ENCODE results near the gene CD69. TPM values are rescaled to one million over a fixed set of nuclear protein-coding genes. Genes with fewer than 3 reads are reported as not detected.

The CD69 gene
- total and polyA plus RNA-seq, 2 experiments from 2014 or later, result not detected

DNA sequence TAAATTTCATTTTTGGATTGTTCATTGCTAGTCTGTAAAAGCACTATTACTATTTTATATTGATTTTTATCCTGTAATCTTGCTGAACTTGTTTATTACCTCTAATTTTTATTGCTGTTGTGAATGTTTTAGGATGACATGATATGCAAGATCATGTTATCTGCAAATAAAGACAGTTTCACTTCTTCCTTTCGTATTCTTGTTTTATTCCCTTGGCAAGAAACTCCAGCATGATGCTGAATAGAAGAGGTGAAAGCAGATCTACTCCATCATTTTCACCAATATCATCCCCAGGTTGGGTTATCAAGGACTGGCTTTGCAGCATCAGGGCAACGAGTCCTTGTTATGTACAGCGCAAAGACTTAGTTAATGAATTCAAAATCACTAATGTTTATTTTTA is 25.1 kb downstream of the CD69 start:
- no peaks in the 10 kb centered on the region for H3F3A ChIP-seq (ENCODE audit: insufficient read depth)
- no peaks in the 10 kb centered on the region for H3K36me3 ChIP-seq (ENCODE audit: low read depth)
- H2AFZ ChIP-seq, result no peak overlapping the region
- no peak for DNase-seq
- in situ Hi-C loops (cut with MboI), result no loop called here
- TF ChIP-seq EZH2 (IDR thresholded peaks at IDR 0.05; ENCODE audit: insufficient read depth, poor library complexity, severe bottlenecking), result no peak
- no peak for TF ChIP-seq EZH2phosphoT487 (IDR thresholded peaks at IDR 0.05; ENCODE audit: insufficient read depth, low read depth)
- 76 to 88% methylated on average over 3 of the region's 3 CpGs for WGBS, 2 experiments (ENCODE audit: low coverage in 1 of 2, low lambda C conversion rate in 2 of 2, missing lambda C conversion rate in 2 of 2)
- H4K20me1 ChIP-seq (ENCODE audit: insufficient read depth), result no peaks in the 10 kb centered on the region
- H3K27me3 ChIP-seq (replicated peaks; ENCODE audit: insufficient read depth), result peaks cover 10% of the 10 kb centered on the region; the same call in 1 of the 2 replicates
- no peaks in the 10 kb centered on the region for H3K4me1 ChIP-seq (ENCODE audit: insufficient read depth)
- no peak overlapping the region for H3K9ac ChIP-seq
- no peaks in the 10 kb centered on the region for H3K79me2 ChIP-seq (ENCODE audit: insufficient read depth)
- no peak overlapping the region for H3K27ac ChIP-seq
- H3K9me3 ChIP-seq (ENCODE audit: low read depth), result no peaks in the 10 kb centered on the region
- no peaks in the 10 kb centered on the region for H3K9me2 ChIP-seq (ENCODE audit: insufficient read depth)
- no peak overlapping the region for H3K4me3 ChIP-seq
- H3K4me2 ChIP-seq (ENCODE audit: unreplicated experiment), result no peak overlapping the region

DNA sequence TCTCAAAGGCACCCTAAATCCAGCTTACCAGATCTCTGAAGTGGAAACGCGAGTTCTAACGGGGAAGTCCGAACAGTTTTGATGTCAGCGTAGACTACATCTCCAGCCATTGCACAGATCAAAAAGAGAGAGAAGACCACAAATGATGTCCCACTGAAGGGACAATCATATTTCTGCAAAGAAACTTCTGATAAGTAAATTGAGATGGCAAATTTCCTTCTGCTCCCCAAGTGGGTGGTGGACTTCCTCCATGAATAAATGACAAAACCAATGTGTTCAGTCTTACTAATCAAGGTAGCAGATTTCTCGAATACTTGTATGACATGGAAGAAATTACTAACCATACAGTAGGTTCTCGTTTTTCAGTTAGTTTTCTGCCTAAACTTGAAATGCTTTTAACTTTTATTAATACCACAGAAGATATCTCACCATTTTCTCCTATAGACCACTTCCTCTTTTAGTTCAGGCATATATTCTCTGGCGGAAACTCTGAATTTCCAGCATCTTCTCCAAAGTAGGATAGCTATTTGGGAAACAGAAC is 27.7 kb downstream of the CD69 start, which contains the start of gene CLECL1:
CLECL1 (minus strand) TSS at position 177 of the 541 bp plus-strand sequence.
- Histone ChIP-seq H3K9me3 (ENCODE audit: low read depth) (no peaks in the 10 kb centered on the region), H3K4me1 (ENCODE audit: insufficient read depth) (no peaks in the 10 kb centered on the region), H3K36me3 (ENCODE audit: low read depth) (no peaks in the 10 kb centered on the region), H3K4me2 (ENCODE audit: unreplicated experiment) (no peak within 1 kb of the TSS), H3F3A (ENCODE audit: insufficient read depth) (no peaks in the 10 kb centered on the region), H3K9me2 (ENCODE audit: insufficient read depth) (no peaks in the 10 kb centered on the region), H3K79me2 (ENCODE audit: insufficient read depth) (no peaks in the 10 kb centered on the region), H3K27me3 (replicated peaks; ENCODE audit: insufficient read depth) (peaks cover 10% of the 10 kb centered on the region), H3K27ac (no peak within 1 kb of the TSS), H4K20me1 (ENCODE audit: insufficient read depth) (no peaks in the 10 kb centered on the region), H2AFZ (no peak within 1 kb of the TSS), H3K4me3 (no peak within 1 kb of the TSS), H3K9ac (no peak within 1 kb of the TSS)
- WGBS, 2 experiments (ENCODE audit: low coverage in 1 of 2, low lambda C conversion rate in 2 of 2, missing lambda C conversion rate in 2 of 2), result 63% methylated on average over 8 of the region's 8 CpGs
- DNase-seq, result no peak
- TF ChIP-seq EZH2 (IDR thresholded peaks at IDR 0.05; ENCODE audit: insufficient read depth, poor library complexity, severe bottlenecking) (no peak), EZH2phosphoT487 (IDR thresholded peaks at IDR 0.05; ENCODE audit: insufficient read depth, low read depth) (no peak)
- in situ Hi-C loops (cut with MboI), result no loop called here

DNA sequence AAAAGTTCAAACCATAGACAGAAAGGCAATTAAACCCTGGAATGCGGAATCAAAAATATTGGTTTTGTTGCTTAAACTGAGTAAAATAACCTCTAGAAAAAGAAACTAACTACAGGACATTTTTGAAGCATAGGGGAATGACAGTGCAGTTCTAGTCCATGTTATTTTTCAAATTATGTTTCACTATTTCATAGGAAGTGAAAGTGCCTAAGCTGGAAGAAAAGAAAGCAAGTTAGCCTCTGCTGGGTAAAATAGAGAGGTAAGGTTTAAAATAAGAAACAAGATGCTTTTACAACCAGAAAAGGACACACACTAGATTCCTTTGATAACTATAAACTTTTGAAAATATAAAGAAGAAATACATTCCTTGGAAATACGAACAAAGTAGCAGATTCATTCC is 28.9 kb downstream of the CD69 start:
- Histone ChIP-seq H3K4me1 (ENCODE audit: insufficient read depth) (no peaks in the 10 kb centered on the region), H2AFZ (no peak overlapping the region), H3K9me2 (ENCODE audit: insufficient read depth) (no peaks in the 10 kb centered on the region), H3K36me3 (ENCODE audit: low read depth) (no peaks in the 10 kb centered on the region), H3F3A (ENCODE audit: insufficient read depth) (no peaks in the 10 kb centered on the region), H3K4me3 (no peak overlapping the region), H3K4me2 (ENCODE audit: unreplicated experiment) (no peak overlapping the region), H3K27me3 (replicated peaks; ENCODE audit: insufficient read depth) (peaks cover 10% of the 10 kb centered on the region), H4K20me1 (ENCODE audit: insufficient read depth) (no peaks in the 10 kb centered on the region), H3K27ac (no peak overlapping the region), H3K9ac (no peak overlapping the region), H3K9me3 (ENCODE audit: low read depth) (no peaks in the 10 kb centered on the region), H3K79me2 (ENCODE audit: insufficient read depth) (no peaks in the 10 kb centered on the region)
- 50 to 53% methylated on average over 2 of the region's 2 CpGs for WGBS, 2 experiments (ENCODE audit: low coverage in 1 of 2, low lambda C conversion rate in 2 of 2, missing lambda C conversion rate in 2 of 2)
- DNase-seq, result no peak
- in situ Hi-C loops (cut with MboI), result no loop called here
- no peak for TF ChIP-seq EZH2phosphoT487 (IDR thresholded peaks at IDR 0.05; ENCODE audit: insufficient read depth, low read depth)

DNA sequence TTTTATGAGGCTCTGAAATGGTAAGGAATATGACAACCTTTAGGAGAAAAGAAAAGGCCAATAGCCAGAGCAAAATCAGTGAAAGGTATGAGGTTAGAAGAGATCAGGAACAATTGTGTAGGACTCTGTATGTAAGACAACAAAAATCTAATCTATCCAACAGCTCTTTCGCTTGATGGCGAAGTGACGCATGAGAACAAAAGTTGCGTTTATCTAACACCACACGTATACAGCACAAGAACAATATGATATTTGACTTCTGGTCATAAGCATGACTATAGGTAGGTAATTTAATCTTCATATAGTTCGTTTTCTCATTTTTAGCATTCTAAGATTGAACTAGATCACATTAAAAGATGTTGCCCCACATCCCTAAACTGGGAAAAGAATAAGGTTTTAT is 29.3 kb downstream of the CD69 start:
- H3K9ac ChIP-seq, result no peak overlapping the region
- no peaks in the 10 kb centered on the region for H3K9me3 ChIP-seq (ENCODE audit: low read depth)
- H4K20me1 ChIP-seq (ENCODE audit: insufficient read depth), result no peaks in the 10 kb centered on the region
- H3K27ac ChIP-seq, result no peak overlapping the region
- H2AFZ ChIP-seq, result no peak overlapping the region
- H3F3A ChIP-seq (ENCODE audit: insufficient read depth), result no peaks in the 10 kb centered on the region
- 62 to 65% methylated on average over 6 of the region's 6 CpGs for WGBS, 2 experiments (ENCODE audit: low coverage in 1 of 2, low lambda C conversion rate in 2 of 2, missing lambda C conversion rate in 2 of 2)
- H3K36me3 ChIP-seq (ENCODE audit: low read depth), result no peaks in the 10 kb centered on the region
- TF ChIP-seq EZH2 (IDR thresholded peaks at IDR 0.05; ENCODE audit: insufficient read depth, poor library complexity, severe bottlenecking), result no peak
- no peak for TF ChIP-seq EZH2phosphoT487 (IDR thresholded peaks at IDR 0.05; ENCODE audit: insufficient read depth, low read depth)
- in situ Hi-C loops (cut with MboI), result no loop called here
- no peaks in the 10 kb centered on the region for H3K9me2 ChIP-seq (ENCODE audit: insufficient read depth)
- no peaks in the 10 kb centered on the region for H3K4me1 ChIP-seq (ENCODE audit: insufficient read depth)
- peaks cover 10% of the 10 kb centered on the region for H3K27me3 ChIP-seq (replicated peaks; ENCODE audit: insufficient read depth)
- no peak overlapping the region for H3K4me3 ChIP-seq
- DNase-seq, result no peak
- no peaks in the 10 kb centered on the region for H3K79me2 ChIP-seq (ENCODE audit: insufficient read depth)
- no peak overlapping the region for H3K4me2 ChIP-seq (ENCODE audit: unreplicated experiment)

DNA sequence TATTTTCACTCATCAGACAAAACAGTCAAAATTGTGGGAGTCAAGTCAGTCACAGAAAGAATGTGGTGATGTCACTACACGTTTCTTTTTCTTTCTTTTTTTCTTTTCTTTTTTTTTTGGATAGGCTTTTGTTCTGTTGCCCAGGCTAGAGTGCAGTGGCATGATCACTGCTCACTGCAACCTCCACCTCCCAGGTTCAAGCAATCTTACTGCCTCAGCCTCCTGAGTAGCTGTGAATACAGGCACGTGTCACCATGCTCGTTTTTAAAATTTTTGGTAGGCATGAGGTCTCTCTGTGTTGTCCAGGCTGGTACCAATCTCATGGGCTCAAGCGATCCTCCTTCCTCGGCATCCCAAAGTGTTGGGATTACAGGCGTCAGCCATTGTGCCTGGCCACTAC is 30.1 kb downstream of the CD69 start:
- no peaks in the 10 kb centered on the region for H3K9me3 ChIP-seq (ENCODE audit: low read depth)
- H3K9ac ChIP-seq, result no peak overlapping the region
- no peaks in the 10 kb centered on the region for H3K79me2 ChIP-seq (ENCODE audit: insufficient read depth)
- H3K9me2 ChIP-seq (ENCODE audit: insufficient read depth), result no peaks in the 10 kb centered on the region
- no peaks in the 10 kb centered on the region for H3K4me1 ChIP-seq (ENCODE audit: insufficient read depth)
- no peak for TF ChIP-seq EZH2 (IDR thresholded peaks at IDR 0.05; ENCODE audit: insufficient read depth, poor library complexity, severe bottlenecking)
- no peak for TF ChIP-seq EZH2phosphoT487 (IDR thresholded peaks at IDR 0.05; ENCODE audit: insufficient read depth, low read depth)
- H3F3A ChIP-seq (ENCODE audit: insufficient read depth), result no peaks in the 10 kb centered on the region
- 63 to 65% methylated on average over 6 of the region's 6 CpGs for WGBS, 2 experiments (ENCODE audit: low coverage in 1 of 2, low lambda C conversion rate in 2 of 2, missing lambda C conversion rate in 2 of 2)
- in situ Hi-C loops (cut with MboI), result no loop called here
- H3K27me3 ChIP-seq (replicated peaks; ENCODE audit: insufficient read depth), result peaks cover 10% of the 10 kb centered on the region
- DNase-seq, result no peak
- H3K27ac ChIP-seq, result no peak overlapping the region
- H2AFZ ChIP-seq, result no peak overlapping the region
- no peak overlapping the region for H3K4me3 ChIP-seq
- no peaks in the 10 kb centered on the region for H3K36me3 ChIP-seq (ENCODE audit: low read depth)
- no peak overlapping the region for H3K4me2 ChIP-seq (ENCODE audit: unreplicated experiment)
- H4K20me1 ChIP-seq (ENCODE audit: insufficient read depth), result no peaks in the 10 kb centered on the region

Measured in GM23248 (cell line).